Mesothelial cell of epicardium (in vitro differentiated cells): ENCODE results near the gene TTI1. TPM values are rescaled to one million over a fixed set of nuclear protein-coding genes. Genes with fewer than 3 reads are reported as not detected.

ENCODE experiments used
- DNase-seq, 2 experiments: peaks; one replicate each; pipeline ENCODE4 v3.0.0; 2021; ENCODE audit warnings: low spot score in 2 of 2; ENCODE audit not compliant: unreplicated experiment in 2 of 2
- H3K27ac Mint-ChIP-seq: 2 replicates; pipeline ENCODE4 v1.8.0; 2021; ENCODE audit warnings: mixed read lengths
- H3K27me3 Mint-ChIP-seq: 2 replicates; pipeline ENCODE4 v1.8.0; 2021; ENCODE audit warnings: low read depth, mixed read lengths
- H3K36me3 Mint-ChIP-seq: 2 replicates; pipeline ENCODE4 v1.8.0; 2021; ENCODE audit warnings: mixed read lengths
- H3K4me1 Mint-ChIP-seq: 2 replicates; pipeline ENCODE4 v1.8.0; 2021; ENCODE audit warnings: mixed read lengths
- H3K4me3 Mint-ChIP-seq: 2 replicates; pipeline ENCODE4 v1.8.0; 2021; ENCODE audit warnings: mild to moderate bottlenecking, moderate library complexity, mixed read lengths
- H3K9me3 Mint-ChIP-seq: 2 replicates; pipeline ENCODE4 v1.8.0; 2021; ENCODE audit warnings: mixed read lengths
- CTCF ChIP-seq: fragments of 200-600 bp; sonication (generic); IDR thresholded peaks from one replicate; pipeline ENCODE4 v1.5.0; 2021; ENCODE audit warnings: antibody characterized with exemption; ENCODE audit not compliant: unreplicated experiment
- total RNA-seq: library from RNA; stranded (reverse); gene quantifications from 3 replicates; pipeline ENCODE4 v1.2.1, GENCODE V29; 2021

Gene TTI1
- total RNA-seq, 1 donor from 2014 or later = 33.2 TPM

GRCh38 chr20:37956107-37956585, 77.1 kb downstream of the TTI1 start:
- Mint-ChIP-seq H3K4me1 (peaks cover 2% of the 10 kb centered on the region), H3K36me3 (no peaks in the 10 kb centered on the region), H3K27me3 (peaks cover 7% of the 10 kb centered on the region), H3K27ac (no peak overlapping the region), H3K9me3 (peaks cover 16% of the 10 kb centered on the region), H3K4me3 (no peak overlapping the region)
- DNase-seq = peak in 1 of 2 experiments; percentile 7
- no peak for TF ChIP-seq CTCF

GRCh38 chr20:37955511-37955910, 77.7 kb downstream of the TTI1 start:
- Mint-ChIP-seq H3K36me3 (no peaks in the 10 kb centered on the region), H3K4me3 (no peak overlapping the region), H3K4me1 (peaks cover 2% of the 10 kb centered on the region), H3K27ac (no peak overlapping the region), H3K27me3 (peaks cover 7% of the 10 kb centered on the region), H3K9me3 (peaks cover 13% of the 10 kb centered on the region)
- no peak for TF ChIP-seq CTCF
- DNase-seq = peak in 1 of 2 experiments; percentile 11

- no peak for TF ChIP-seq CTCF
- Mint-ChIP-seq H3K9me3 (peaks cover 9% of the 10 kb centered on the region), H3K36me3 (no peaks in the 10 kb centered on the region), H3K4me3 (no peak overlapping the region), H3K4me1 (peaks cover 2% of the 10 kb centered on the region), H3K27me3 (peaks cover 6% of the 10 kb centered on the region), H3K27ac (no peak overlapping the region)
- DNase-seq = peak in 1 of 2 experiments; percentile 22
These were observed 78.6 kb downstream of the TTI1 start for GRCh38 chr20:37954626-37955025.

- Mint-ChIP-seq H3K27me3 (peaks cover 3% of the 10 kb centered on the region), H3K27ac (no peak overlapping the region), H3K9me3 (peaks cover 5% of the 10 kb centered on the region), H3K4me3 (no peak overlapping the region), H3K4me1 (peaks cover 2% of the 10 kb centered on the region), H3K36me3 (no peaks in the 10 kb centered on the region)
- TF ChIP-seq CTCF = no peak
- DNase-seq = no peak
These were observed 79.1 kb downstream of the TTI1 start for GRCh38 chr20:37954190-37954589.

- peaks cover 3% of the 10 kb centered on the region for H3K36me3 Mint-ChIP-seq
- no peak for TF ChIP-seq CTCF
- DNase-seq = no peak
- peaks cover 20% of the 10 kb centered on the region for H3K9me3 Mint-ChIP-seq
- no peak overlapping the region for H3K27ac Mint-ChIP-seq
- H3K27me3 Mint-ChIP-seq = peaks cover 4% of the 10 kb centered on the region
- H3K4me3 Mint-ChIP-seq = no peak overlapping the region
- no peaks in the 10 kb centered on the region for H3K4me1 Mint-ChIP-seq
These were observed 84.3 kb downstream of the TTI1 start for GRCh38 chr20:37948956-37949355.

- Mint-ChIP-seq H3K4me1 (no peaks in the 10 kb centered on the region), H3K36me3 (peaks cover 3% of the 10 kb centered on the region), H3K9me3 (peaks cover 20% of the 10 kb centered on the region), H3K27ac (no peak overlapping the region), H3K27me3 (peaks cover 4% of the 10 kb centered on the region), H3K4me3 (no peak overlapping the region)
- no peak for TF ChIP-seq CTCF
- no peak for DNase-seq
These were observed 85.3 kb downstream of the TTI1 start for GRCh38 chr20:37947943-37948342.
